Subcutaneous preadipocyte (primary cell): Measurements from ENCODE around the gene P2RY11. TPM values are rescaled to one million over a fixed set of nuclear protein-coding genes. Genes with fewer than 3 reads are reported as not detected.
A peak's percentile ranks its signal among the peaks of the same experiment; 100 is the strongest.

Experiments
- small RNA-seq: library from RNA; depleted of rRNA; stranded (forward); fragments of <200 nt; gene quantifications from one replicate; pipeline ENCODE3, GENCODE V24; 2012
- total RNA-seq: library from RNA; depleted of rRNA; stranded (reverse); fragments of >200 nt; gene quantifications from 2 replicates; pipeline ENCODE4 v1.2.3, GENCODE V29; 2012

P2RY11 gene, protein sequence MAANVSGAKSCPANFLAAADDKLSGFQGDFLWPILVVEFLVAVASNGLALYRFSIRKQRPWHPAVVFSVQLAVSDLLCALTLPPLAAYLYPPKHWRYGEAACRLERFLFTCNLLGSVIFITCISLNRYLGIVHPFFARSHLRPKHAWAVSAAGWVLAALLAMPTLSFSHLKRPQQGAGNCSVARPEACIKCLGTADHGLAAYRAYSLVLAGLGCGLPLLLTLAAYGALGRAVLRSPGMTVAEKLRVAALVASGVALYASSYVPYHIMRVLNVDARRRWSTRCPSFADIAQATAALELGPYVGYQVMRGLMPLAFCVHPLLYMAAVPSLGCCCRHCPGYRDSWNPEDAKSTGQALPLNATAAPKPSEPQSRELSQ
- total RNA-seq = 2.9 and 3.5 TPM in 2 replicates

DNA sequence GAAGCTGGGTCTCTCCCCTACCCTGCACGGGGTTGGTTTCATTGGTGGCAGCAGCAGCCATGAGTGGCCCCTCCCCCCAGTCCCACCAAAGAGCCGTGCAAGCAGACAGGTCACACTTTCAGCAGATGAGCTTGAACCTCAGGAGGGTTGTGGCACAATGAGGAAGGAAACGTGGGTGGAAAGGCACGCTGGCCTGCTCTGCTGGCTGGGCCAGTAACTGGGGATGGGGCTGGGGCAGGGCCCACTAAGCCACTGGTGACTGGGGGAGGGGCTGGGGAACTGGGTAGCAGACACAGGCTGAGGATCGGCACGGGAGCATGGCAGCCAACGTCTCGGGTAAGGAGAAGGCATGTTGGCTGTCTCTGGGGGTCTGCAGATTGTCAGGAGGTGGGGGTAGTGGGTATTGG is at the start of gene P2RY11:
Gene P2RY11, plus strand, starts transcription at position 289 of the 407 bp plus-strand sequence. Its CDS starts 29 bp downstream, at position 318.

DNA sequence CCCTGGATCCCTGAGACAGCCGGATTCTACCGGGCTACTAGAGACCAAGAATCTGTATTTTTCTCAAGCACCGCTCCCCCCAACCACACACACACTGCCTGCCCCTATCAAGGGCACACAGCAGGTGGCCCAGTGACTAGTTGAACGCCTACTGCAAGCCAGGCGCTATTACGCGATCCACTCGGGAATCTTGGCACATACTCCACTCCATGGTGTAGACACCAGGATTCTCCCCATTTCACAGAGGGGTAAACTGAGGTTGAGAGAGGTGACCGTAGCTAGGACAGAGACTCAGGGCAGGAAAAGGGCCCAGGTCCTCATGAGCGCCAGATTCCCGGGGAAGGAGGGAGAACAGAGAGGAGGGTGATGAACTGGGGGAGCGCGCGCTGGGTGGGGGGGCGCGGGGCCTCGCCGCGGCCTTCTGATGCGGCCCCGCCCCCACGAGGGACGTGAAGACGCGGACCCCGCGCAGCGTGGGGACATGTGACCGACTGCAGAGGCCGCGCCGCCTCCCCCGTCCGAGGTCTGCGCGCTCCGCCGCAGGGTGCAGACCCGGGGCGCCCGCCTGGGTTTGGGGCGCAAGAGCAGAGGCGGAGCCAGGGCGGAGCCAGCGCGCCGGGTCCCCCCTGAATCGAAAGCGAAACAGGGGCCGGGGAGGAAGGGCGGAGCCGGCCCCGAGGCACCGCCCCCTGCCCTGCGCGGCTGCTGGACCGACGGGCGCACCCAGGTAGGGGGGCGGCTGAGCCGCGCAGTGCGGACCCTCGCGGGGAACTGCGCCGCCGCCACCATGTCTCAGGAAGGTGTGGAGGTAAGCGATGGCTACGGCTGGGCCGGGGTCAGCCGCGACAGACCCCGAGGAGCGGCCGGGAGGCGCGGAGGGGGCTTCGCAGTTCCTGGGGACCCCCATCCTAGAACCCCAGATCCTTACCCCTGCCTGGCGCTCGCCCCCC is 25.6 kb upstream of the P2RY11 start, which contains the start of gene SHFL:
Gene SHFL, plus strand, starts transcription at position 677 of the 950 bp plus-strand sequence. Its CDS starts 111 bp downstream, at position 788.

DNA sequence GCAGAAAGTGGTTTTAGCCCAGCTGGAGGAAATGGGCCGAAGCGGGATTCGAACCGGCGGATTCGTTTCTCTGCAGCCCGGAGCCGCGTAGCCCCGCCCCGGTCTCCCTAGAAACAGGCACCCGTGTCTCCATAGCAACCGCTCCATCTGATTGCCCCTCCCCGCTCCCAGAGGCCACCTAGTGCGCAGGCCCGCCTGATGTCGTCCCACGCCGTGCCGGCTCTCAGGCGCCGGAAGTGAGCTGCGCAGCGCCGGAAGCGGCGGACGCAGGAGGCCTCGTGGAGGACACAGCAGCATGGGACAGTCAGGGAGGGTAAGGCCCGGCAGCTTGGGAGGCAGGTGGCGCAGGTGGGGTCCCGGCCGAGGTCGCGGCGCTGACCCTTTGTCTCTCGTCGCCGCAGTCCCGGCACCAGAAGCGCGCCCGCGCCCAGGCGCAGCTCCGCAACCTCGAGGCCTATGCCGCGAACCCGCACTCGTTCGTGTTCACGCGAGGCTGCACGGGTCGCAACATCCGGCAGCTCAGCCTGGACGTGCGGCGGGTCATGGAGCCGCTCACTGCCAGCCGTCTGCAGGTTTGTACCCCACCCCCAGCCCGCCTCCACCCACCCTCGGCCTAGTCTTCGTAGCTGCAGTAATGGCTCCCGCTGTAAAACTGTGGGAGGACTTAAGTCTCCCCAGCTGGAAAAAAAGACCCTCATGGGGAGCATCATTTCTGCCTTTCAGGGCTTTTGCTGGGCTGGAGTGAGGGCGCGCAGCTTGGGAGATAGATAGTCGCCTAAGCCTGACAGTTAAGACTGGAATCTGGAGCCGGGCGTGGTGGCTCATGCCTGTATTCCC is 5.2 kb upstream of the P2RY11 start, which contains the start of gene PPAN:
Gene PPAN, plus strand, starts transcription at position 263 of the 837 bp plus-strand sequence. Its CDS starts 33 bp downstream, at position 296.

Small RNA genes within 50 kb of the gene (small RNA-seq; reads per million reads assigned to genes)
- 24.8 reads per million, percentile 97 among the genes with 10 or more reads in this experiment for gene SNORD105
- 498 reads per million, percentile 99 among the genes with 10 or more reads in this experiment for gene SNORD105B

Other genes with a start within 250 kb of the P2RY11 start
- gene OLFM2, start 175.2 kb upstream of the P2RY11 start, total RNA-seq = 0.59 and 5.1 TPM in 2 replicates
- gene COL5A3, start 101.2 kb upstream of the P2RY11 start, total RNA-seq = 11.1 and 18.7 TPM in 2 replicates
- gene RDH8, start 98.2 kb upstream of the P2RY11 start, total RNA-seq = 0.39 TPM in 1 of 2 replicates, not detected in the other
- gene SHFL, start 25.4 kb upstream of the P2RY11 start, total RNA-seq = 13.1 and 16.2 TPM in 2 replicates
- 0.37 TPM in 1 of 2 replicates, not detected in the other for gene ANGPTL6, start 9.0 kb upstream of the P2RY11 start, total RNA-seq
- 35.6 and 45.5 TPM in 2 replicates for gene PPAN, start 5.3 kb upstream of the P2RY11 start, total RNA-seq
- gene EIF3G, start 8.2 kb downstream of the P2RY11 start, total RNA-seq = 237 and 313 TPM in 2 replicates
- 82.7 and 148 TPM in 2 replicates for gene DNMT1, start 83.3 kb downstream of the P2RY11 start, total RNA-seq
- gene S1PR2, start 119.6 kb downstream of the P2RY11 start, total RNA-seq = 37.5 and 56.1 TPM in 2 replicates
- gene MRPL4, start 140.5 kb downstream of the P2RY11 start, total RNA-seq = 70.9 and 71.2 TPM in 2 replicates
- 4.4 and 5.3 TPM in 2 replicates for gene ICAM1, start 159.4 kb downstream of the P2RY11 start, total RNA-seq
- 0.39 TPM in 1 of 2 replicates, not detected in the other for gene ICAM4, start 175.3 kb downstream of the P2RY11 start, total RNA-seq
- under 0.01 and 0.20 TPM in 2 replicates for gene ICAM5, start 178.3 kb downstream of the P2RY11 start, total RNA-seq
- gene ZGLP1, start 198.1 kb downstream of the P2RY11 start, total RNA-seq = 0.20 and 0.37 TPM in 2 replicates
- gene FDX2, start 204.3 kb downstream of the P2RY11 start, total RNA-seq = 11.4 and 15.6 TPM in 2 replicates
- 6.2 and 14.1 TPM in 2 replicates for gene RAVER1, start 221.8 kb downstream of the P2RY11 start, total RNA-seq
- 8.4 and 11.4 TPM in 2 replicates for gene ICAM3, start 227.9 kb downstream of the P2RY11 start, total RNA-seq